ENCODE measurements around the gene PTPN9. TPM values are rescaled to one million over a fixed set of nuclear protein-coding genes. Genes with fewer than 3 reads are reported as not detected.
"Not testable (repeated sequence)": the region's sequence is repeated elsewhere in the genome, so short reads cannot be mapped to it uniquely, and the experiment has no call there.

The PTPN9 gene
- total RNA-seq, 1 donor from 2014 or later = 19.8 TPM

- no peak for DNase-seq
Observed at GRCh38 chr15:75530169-75530568, 48.9 kb downstream of the PTPN9 start.

GRCh38 chr15:75525756-75526155 is 53.4 kb downstream of the PTPN9 start:
- DNase-seq = not testable (repeated sequence)

GRCh38 chr15:75523011-75523410 is 56.1 kb downstream of the PTPN9 start:
- no peak for DNase-seq

GRCh38 chr15:75517233-75517632 is 61.9 kb downstream of the PTPN9 start:
- DNase-seq = no peak

GRCh38 chr15:75508840-75509532 is 70.1 kb downstream of the PTPN9 start:
- DNase-seq = no peak

GRCh38 chr15:75502360-75502759 is 76.8 kb downstream of the PTPN9 start:
- no peak for DNase-seq

- no peak for DNase-seq
Observed at GRCh38 chr15:75493732-75494131, 85.4 kb downstream of the PTPN9 start.

GRCh38 chr15:75483961-75484360 is 95.2 kb downstream of the PTPN9 start:
- DNase-seq = no peak

- DNase-seq = not testable (repeated sequence)
Observed at GRCh38 chr15:75483556-75483955, 95.6 kb downstream of the PTPN9 start.

- no peak for DNase-seq
Observed at GRCh38 chr15:75483106-75483505, 96.0 kb downstream of the PTPN9 start.

GRCh38 chr15:75480463-75480862 is 98.7 kb downstream of the PTPN9 start:
- not testable (repeated sequence) for DNase-seq

- DNase-seq = no peak
Observed at GRCh38 chr15:75479670-75480069, 99.4 kb downstream of the PTPN9 start.

GRCh38 chr15:75477094-75477493 is 102.0 kb downstream of the PTPN9 start:
- not testable (repeated sequence) for DNase-seq

- DNase-seq = no peak
Observed at GRCh38 chr15:75468913-75469598, 110.1 kb downstream of the PTPN9 start.

GRCh38 chr15:75460646-75461045 is 118.5 kb downstream of the PTPN9 start:
- DNase-seq = no peak

- no peak for DNase-seq
Observed at GRCh38 chr15:75459581-75459980, 119.5 kb downstream of the PTPN9 start.

- no peak for DNase-seq
Observed at GRCh38 chr15:75456710-75457109, 122.4 kb downstream of the PTPN9 start.

GRCh38 chr15:75455982-75456531 is 123.1 kb downstream of the PTPN9 start:
- DNase-seq = peak; percentile 44

- DNase-seq = peak; percentile 88
Observed at GRCh38 chr15:75455424-75455981, 123.6 kb downstream of the PTPN9 start.

GRCh38 chr15:75454471-75455378 is 124.4 kb downstream of the PTPN9 start:
- peak; percentile 72 for DNase-seq

GRCh38 chr15:75453703-75454470 is 125.2 kb downstream of the PTPN9 start:
- peak; percentile 99 for DNase-seq

Data from skin of body (tissue), 2 donors.